GM18498 (cell line): Measurements from ENCODE around the gene IGFBP5.

Experiments
- ATAC-seq: cut with Tn5 transposase; IDR thresholded peaks from one replicate; pipeline ENCODE4 v1.9.1; 2021; ENCODE audit warnings: mild to moderate bottlenecking, moderate library complexity; ENCODE audit not compliant: unreplicated experiment

IGFBP5 gene

DNA sequence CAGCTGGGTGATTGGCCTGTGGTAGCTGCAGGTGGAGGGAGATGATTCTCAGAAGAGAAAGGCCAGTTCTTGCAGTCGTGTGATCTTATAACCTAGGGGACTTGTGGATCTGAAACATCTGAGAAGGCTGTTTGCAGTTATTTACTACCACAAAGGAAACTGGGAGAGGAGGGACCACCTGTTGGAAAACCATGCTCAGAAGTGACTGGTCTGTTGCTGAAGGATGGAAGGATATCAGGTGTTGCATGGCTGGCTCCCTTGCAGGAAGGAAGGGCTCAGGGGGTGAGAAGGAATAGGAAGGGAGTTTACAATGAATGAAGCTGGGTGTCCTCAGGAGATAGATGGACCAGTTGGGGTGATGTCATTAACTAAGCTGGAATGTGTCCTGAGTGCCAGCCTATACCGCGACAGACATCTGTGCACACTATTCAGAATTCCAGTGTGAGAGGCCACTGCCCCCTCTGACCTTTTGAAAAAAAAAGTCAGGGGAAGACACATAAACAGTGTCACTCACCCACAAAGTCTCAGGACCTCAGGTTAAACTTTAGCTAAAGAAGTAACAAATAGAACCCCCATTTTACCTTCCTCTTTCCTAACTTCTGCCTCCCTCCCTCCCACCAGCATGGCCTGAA, 44.6 kb downstream of the IGFBP5 start:
- ATAC-seq = no peak

DNA sequence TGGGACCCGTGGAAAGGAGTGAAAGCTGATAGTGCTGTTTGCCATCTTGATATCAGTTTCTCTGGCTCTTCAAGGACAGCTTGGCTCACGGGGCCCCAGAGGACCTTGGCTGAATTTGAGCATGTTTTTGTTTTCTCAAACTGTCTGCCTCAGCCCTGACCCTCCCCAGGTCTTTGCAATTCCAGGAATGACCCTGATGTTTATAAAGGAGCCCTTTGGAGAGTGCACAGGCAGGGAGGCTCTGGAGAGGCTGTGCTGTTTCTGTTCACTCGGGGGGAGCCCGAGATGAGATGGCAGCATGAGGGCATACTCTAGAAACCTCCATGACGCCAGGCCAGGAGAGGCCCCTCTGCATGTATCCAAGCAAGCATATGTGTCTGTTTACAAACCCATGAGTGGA, 45.8 kb downstream of the IGFBP5 start:
- no peak for ATAC-seq

DNA sequence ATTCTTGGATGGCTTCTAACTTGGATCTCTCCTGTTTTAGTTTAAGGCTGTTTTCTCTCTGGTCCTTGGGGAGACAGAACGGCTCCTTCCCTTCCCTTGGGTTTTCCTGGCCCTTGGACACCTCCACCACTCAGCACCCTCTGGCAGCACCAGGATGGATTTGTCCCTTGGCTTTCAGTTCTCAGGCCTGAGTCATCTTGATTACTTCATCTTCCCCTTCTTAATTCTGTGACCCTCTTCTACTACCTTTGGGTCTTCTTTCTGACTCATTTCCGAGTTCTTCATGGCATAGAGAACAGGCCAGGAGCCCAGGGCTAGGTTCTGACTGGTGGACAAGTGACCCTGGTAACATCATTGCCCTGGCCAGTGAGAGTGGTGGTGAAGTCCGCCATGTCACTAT, 47.2 kb downstream of the IGFBP5 start:
- ATAC-seq = no peak

DNA sequence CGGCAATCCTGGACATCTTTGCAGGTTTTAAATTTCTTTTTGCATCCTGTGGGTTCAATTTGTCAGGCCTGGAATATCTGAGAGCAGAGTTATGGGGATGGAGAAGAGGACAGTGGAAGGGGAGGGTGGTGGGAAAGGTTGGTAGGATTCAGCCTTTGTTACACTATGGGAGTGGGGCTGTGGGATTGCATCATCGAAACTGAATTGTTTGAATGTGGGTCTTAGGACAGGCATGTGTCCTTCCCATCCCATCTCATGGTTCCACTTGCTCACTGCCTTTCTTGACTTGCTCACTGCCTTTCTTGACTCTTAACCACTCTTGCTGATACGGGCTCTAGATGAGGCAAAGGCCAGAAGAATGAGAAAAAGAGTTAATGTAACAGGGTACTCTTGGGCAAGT, 49.2 kb downstream of the IGFBP5 start:
- no peak for ATAC-seq

DNA sequence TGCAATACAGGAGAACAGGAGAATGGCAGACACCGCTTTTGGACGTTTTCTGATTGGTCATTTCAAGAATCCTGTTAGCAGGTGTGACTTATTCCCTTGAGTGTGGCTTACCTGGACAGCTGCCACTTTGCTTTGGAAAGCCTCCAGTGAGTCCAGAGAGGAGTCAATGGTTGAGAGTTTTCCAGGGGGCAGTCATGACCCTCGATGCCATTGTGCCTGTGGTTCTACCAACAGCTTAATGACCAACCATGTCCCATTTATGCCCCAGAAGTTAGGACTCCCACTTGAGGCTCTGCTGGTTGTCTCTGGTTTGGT, 49.8 kb downstream of the IGFBP5 start:
- ATAC-seq = no peak

DNA sequence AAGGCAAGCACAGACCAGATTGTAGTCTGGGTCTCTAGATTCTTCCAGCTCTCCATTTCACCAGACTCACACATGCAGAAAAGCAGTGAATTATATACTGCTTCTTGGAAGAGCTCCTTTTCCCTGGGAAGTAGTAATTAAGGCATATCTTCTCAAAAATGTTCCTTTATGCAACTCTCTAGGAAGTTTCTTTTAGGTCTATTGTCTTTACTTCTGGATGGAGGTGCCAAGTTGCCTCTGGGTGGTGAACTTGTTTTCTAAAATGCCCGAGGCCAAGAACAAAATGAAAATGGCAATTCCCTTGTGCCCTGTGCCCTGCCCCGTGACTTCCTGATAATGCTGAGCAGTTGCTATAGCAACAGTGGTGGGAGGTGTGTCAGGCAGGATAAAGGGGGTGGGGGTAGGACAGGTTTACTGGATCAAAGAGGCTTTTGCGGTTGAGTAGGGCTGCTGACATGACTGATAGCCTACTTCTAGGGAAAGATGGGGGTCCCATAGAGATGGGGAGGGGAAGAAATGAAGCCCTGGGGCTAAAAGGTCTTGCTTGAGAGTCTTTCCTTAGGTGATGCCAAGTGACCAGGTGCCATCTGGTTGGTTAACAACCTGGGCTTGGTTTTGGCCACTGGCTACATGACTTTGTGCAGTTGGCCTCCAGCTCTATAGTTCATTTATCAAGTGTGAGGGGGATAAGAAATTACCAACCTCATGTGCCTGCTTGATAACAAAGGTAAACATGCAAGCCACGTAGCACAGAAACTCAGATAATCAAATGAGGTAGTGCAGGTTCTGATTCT, 50.3 kb downstream of the IGFBP5 start:
- ATAC-seq = no peak

DNA sequence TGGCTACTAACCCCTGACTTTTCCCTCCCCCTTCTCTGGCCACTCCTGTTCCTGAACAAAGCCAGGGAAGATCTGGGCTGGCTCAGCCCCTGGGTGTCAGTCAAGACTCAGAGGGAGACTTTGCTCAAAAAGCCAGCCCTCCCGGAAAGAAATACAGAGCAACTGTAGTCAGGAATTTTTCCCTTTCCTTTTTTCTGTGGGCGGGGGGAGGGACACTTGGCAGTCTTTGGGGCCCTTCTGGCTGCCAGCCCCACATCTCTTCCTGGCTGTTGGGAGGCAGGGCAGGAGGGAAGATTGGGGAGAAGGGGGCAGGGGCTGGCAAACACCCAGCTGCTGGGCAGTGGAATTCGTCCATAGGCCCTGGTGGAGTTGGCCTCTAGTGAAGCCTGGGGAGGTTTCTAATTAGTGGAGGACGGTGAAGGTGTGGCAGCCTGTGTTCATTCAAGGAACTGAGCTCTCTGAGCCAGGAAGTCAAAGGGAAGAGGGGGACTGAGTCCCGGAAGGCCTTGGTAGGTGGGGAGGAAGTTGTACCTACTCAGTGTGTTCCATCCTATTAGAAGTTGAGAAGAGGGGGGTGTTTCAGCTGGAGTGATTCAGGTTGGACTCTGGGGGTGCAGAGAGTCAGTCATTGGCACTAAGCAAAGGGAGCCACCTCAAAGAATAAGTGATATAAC, 51.2 kb downstream of the IGFBP5 start:
- ATAC-seq = no peak

DNA sequence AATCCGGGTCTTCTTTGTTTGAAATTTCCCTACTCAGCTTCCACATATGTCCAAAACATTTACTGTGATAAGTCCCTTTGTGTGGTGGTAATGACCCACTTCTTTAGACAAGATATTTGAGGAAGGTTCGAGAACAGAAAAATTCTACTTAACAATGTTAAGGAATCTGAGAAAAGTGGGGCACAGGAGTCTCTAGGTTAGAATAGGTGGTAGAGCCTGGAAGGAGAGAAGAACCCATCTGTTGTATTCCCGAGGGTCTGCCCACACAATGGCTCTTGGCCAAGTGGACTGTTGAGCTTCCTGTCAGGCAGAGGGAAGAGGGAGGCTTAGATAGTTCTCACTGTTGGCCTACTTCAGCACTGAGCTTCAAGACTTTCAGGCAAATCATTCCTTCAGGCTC, 57.9 kb downstream of the IGFBP5 start:
- no peak for ATAC-seq

DNA sequence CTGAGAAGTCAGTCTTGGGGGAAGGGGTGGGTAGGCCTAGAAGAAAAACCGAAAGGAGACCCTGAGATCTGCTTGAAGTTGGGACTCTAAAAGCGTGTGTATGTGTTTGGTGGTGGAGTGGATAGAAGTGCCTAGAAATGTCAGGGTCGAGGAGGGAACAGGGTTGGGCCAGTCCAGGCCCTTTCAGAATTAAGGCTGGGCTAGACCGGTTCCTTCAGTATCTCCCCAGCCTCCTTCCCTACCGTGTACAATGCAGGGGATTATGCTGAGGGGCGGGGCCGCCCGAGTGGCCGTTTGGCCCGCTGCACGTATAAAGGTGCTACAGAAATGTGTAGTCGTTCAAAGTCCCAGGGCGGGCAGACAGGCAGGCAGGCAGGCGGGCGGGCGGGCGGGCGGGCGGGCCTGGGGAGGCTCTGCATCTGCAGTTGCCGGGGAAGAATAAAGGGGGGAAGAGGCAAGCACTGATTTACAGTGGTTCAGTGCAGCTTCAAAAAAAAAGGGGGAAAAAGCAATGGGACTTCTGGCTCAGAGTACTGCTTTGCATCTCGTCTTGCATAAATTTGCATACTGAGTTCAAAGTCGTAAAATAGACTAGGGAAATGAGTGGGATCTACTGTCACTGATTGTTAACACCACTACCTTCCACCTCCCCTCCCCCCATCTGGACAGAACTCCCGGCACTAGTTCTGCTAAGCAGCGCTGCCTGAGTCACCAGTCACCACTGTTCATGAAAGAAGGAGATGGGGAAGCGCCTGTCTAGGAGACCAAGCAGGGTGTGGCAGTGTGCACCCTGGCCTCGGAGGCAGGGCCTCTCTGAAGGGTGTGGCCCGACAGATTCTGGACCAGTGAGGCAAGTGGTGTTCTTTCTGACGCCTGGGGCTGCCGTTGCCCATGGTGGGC, 58.5 kb downstream of the IGFBP5 start:
- no peak for ATAC-seq

DNA sequence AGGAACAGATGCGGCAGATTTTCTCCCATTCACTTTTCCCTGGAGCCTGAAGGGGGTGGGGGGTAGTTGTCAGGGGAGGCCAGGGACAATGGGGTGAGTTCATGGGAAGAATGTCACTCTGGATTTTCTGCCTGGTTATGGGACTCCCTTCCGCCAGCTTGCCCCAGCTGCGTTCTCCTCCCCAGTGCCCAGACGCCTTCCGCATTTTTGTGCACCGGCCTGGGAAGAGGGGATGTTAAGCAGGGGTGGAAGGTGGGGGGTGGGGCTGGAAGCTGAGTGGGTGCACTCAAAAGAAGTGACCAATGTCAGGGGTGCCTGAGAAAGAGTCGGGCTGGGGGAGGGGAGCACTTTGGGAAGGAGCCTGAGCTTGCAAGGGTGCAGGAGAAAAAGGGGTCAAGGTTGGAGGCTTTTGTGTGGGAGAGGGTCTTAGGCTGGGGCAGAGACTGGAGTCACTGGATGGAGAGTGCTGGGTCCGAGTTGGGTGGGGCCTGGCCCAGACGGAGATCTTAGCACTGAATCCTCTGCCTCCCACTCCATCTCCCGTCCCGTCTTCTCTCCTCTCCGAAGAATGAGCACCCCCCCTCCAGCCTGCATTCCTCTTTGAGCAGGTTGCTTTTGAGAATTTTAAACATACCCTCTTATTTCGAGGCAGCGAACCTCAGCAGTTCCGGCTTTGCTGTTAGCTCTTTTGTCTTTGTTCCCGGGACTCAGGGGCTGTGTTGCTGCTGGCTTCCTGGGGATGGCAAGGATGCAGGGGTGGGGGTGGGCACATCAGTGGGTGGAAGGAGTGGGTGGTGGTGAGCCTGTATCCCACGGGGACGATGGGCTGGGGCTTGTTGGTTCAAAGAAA, 59.4 kb downstream of the IGFBP5 start:
- ATAC-seq = no peak

DNA sequence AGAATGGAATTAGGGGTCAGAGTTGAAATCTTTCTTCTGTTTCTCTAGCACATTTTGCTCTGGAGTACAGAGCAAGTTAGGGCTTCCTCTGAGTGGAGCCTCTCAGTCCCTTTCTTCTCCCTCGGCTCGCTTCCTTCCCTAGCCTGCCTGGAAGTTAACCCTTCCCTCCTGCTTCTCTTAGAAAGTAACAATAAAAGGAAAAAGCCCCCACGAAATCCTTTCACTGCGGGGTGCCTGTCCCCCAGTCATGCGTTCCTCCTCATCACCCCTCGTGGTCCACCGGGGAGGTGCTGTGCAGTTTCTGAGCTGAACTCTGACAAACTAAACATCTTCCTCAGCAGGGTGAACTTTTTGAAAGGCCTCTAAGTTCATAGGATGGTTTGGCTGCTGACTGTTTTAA, 60.2 kb downstream of the IGFBP5 start:
- no peak for ATAC-seq

DNA sequence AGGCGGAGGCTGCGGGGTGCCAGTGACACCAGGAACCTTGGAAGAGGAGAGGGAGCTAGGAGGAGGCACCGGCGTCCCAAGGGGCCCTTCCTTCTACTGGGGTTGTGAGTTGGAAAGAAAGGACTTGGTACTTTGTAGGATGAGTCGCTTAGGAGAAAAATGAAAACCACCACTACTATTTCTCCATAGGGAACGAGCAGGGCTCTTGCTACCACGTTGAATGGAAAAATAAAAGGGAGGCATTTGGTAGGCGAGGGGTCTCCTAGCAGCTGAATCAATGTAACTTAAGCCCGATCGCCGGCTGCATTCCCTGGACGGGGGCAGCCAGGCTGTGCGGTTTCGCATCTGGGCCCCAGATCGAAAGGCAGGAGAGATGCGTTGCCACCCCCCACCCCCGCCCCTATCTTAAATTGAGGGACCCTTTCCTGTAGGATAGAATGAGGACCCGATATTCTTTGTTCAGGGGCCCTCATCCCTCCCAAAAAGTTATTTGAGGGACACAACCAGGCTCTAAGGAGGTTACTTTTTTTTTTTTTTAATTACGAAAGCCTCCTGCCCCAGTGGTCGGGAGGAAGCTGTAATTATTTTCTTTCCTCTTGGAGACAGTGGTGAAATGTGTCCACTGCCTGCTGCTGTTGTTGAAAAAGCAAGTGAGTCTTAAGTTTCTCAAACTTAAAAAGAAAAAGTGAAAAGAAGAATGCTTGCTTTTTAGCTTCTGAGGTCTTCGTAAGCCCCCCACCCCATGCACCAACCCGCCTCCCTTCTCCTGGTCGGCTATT, 60.8 kb downstream of the IGFBP5 start:
- ATAC-seq = no peak

DNA sequence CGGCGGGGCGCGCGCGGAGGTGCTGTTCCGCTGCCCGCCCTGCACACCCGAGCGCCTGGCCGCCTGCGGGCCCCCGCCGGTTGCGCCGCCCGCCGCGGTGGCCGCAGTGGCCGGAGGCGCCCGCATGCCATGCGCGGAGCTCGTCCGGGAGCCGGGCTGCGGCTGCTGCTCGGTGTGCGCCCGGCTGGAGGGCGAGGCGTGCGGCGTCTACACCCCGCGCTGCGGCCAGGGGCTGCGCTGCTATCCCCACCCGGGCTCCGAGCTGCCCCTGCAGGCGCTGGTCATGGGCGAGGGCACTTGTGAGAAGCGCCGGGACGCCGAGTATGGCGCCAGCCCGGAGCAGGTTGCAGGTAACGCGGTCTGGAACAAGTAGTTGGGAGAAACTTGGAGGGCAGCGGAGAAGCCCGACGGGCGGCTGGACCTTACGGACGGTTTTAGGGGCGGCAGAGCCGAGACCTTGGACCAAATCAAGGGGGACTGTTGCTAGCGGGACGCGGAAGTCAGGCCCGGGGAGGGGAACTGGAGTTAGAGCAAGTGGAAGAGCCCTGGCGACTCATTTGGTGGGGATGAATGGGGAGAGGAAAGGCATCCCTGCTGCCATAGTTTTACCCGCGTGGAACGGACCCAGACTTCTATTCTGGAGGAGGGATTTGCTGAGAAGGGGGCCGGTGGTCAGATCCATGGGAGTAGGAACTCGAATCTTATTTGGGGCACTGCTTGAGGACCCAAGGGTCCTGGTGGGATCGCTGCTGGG, 61.6 kb downstream of the IGFBP5 start:
- ATAC-seq = no peak

DNA sequence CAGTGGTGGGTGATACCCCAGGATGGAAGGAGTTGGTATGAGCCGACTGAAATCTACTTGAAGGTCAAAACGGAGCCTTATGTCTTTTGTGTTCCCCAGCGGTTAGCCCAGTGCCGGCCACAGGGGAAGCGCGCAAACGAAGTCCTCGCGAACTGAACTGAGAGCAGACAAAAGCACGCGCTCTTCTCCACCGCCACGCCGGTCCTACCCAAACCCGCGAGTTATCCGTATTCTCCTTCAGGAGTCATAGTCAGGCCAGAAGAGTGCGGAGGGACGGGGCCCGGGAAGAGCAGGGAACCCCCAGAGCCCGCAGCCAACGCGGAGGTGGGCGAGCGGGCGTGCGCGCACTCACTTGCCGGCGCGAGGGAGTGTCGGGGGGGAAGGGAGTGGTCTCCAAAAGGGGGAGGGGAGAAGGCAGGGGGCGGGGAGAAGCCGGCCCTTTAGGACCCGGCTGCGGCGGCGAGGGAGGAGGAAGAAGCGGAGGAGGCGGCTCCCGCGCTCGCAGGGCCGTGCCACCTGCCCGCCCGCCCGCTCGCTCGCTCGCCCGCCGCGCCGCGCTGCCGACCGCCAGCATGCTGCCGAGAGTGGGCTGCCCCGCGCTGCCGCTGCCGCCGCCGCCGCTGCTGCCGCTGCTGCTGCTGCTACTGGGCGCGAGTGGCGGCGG, 62.3 kb downstream of the IGFBP5 start, which contains the start of gene IGFBP2:
IGFBP2 (plus strand) TSS at position 469 of the 664 bp plus-strand sequence; CDS start at position 573, 104 bp downstream.
- ATAC-seq = no peak

DNA sequence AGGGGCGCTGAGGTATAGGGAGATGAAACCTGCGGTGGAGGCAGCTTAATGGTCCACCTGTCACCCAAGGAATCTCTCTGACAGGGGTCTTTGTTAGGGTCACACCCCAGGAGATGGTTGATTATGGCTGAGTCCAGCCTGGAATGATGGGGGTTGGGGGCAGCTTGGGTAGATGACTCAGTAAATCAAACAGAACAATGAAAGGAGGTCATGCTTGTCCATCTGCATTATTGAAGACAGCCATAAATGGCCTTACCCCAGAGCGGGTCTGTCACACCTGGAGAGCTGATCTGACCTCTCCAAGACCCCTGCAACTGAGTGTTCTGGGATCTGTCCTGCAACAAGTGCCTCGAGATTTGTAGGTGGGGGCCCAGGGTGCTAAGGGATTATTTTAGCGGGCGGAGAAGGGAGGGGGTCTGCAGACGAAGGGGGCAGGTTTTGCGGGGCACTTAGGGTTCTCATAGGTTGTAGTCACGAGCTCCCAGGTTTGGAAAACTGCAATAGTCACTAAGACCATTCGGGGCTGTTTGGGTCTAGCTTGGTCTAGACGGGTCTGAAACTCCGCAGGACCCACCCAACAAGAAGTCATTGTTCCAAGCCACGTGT, 62.9 kb downstream of the IGFBP5 start:
- ATAC-seq = no peak

DNA sequence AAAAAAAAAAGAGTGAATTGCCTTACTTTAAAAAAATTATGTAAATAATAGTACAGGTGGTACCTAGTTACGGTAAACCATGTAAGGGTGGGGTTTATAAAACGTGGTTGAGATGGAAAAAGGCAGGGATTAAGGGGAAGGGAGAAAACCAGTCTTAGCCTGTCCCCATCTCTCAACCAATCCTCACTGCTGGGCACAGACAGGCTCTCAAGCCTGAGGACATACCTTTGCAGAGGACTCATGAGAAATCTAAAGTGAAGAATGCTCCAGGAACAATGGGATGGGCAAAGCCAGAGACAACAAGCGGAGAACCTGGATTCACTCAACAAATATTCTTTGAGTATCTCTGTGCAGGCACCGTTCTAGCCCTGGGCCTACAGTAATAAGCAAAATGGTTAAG, 65.6 kb downstream of the IGFBP5 start:
- no peak for ATAC-seq

DNA sequence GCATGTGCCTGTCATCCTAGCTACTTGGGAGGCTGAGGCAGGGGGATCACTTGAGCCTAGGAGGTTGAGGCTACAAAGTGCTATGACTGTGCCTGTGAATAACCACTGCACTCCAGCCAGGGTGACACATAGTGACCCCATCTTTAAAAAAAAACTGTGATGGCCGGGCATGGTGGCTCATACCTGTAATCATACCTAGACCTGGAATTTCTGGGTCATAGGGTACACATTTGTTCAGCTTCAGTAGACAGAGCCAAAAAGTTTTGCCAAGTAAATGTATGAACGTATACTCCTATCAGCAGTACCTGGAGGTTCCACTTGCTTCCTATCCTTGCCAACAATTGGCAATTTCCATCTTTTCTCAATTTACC, 68.5 kb downstream of the IGFBP5 start:
- ATAC-seq = no peak
